Measurements from ENCODE around the gene FNDC3A.

FNDC3A gene

GRCh38 chr13:49164712-49165111, 189.0 kb downstream of the FNDC3A start:
- DNase-seq = no peak

GRCh38 chr13:49165798-49166752, 190.4 kb downstream of the FNDC3A start:
- DNase-seq = no peak

GRCh38 chr13:49171359-49171758, 195.6 kb downstream of the FNDC3A start:
- DNase-seq = no peak

GRCh38 chr13:49183672-49184325, 208.1 kb downstream of the FNDC3A start:
- DNase-seq = no peak

GRCh38 chr13:49184621-49185020, 208.9 kb downstream of the FNDC3A start:
- no peak for DNase-seq

GRCh38 chr13:49185264-49185663, 209.6 kb downstream of the FNDC3A start:
- no peak for DNase-seq

- DNase-seq = no peak
These were observed 215.2 kb downstream of the FNDC3A start for GRCh38 chr13:49190901-49191300.

GRCh38 chr13:49206641-49207040, 230.9 kb downstream of the FNDC3A start:
- DNase-seq = no peak

GRCh38 chr13:49208619-49209018, 232.9 kb downstream of the FNDC3A start:
- DNase-seq = no peak

GRCh38 chr13:49210114-49210513, 234.4 kb downstream of the FNDC3A start:
- DNase-seq = no peak

GRCh38 chr13:49210669-49211068, 235.0 kb downstream of the FNDC3A start:
- no peak for DNase-seq

GRCh38 chr13:49213539-49213938, 237.8 kb downstream of the FNDC3A start:
- DNase-seq = no peak

- no peak for DNase-seq
These were observed 238.5 kb downstream of the FNDC3A start for GRCh38 chr13:49213997-49214916.

- no peak for DNase-seq
These were observed 239.2 kb downstream of the FNDC3A start for GRCh38 chr13:49214917-49215376.

- DNase-seq = no peak
These were observed 240.6 kb downstream of the FNDC3A start for GRCh38 chr13:49216334-49216733.

- DNase-seq = no peak
These were observed 242.3 kb downstream of the FNDC3A start for GRCh38 chr13:49217962-49218492.

- no peak for DNase-seq
These were observed 242.9 kb downstream of the FNDC3A start for GRCh38 chr13:49218493-49219051.

GRCh38 chr13:49219647-49220035, 243.9 kb downstream of the FNDC3A start:
- DNase-seq = no peak

- DNase-seq = peak; percentile 16
These were observed 244.5 kb downstream of the FNDC3A start, which contains the start of gene MLNR for GRCh38 chr13:49220036-49220855. Gene MLNR (plus strand): TSS chr13:49220338. CDS start chr13:49220338, 0 bp downstream.

GRCh38 chr13:49220856-49221589, 245.3 kb downstream of the FNDC3A start:
- DNase-seq = no peak

- no peak for DNase-seq
These were observed 245.9 kb downstream of the FNDC3A start for GRCh38 chr13:49221590-49221965.

All from COR-L47 (cell line).